ENCODE measurements around the gene GRHPR.

The GRHPR gene

DNA sequence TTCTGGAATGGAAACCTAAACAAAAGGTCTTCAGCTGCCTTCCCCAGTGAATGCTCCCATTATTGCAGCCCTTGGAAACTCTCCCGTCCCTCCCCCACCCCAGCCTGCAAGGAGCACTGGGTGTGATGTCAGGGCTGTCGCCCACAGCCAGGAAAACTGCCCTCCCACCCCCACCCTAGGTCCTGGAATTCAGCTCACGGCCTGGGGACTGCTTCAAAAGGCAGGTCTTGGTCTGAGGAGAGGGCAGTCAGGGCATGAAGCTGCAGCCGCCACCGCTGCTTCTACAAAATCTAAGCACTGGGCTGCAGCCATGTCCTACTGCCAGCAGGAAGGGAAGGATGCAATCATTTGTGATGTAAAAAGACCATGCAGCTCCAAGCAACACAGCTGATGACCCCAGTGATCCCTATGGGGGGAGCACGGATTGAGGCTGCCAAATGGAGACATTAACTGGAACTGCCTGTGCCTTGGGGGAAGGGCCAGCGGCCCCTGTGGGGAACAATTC is 11.4 kb downstream of the GRHPR start:
- no peak for DNase-seq (ENCODE audit: low spot score)
- TF ChIP-seq, protein P1, sequence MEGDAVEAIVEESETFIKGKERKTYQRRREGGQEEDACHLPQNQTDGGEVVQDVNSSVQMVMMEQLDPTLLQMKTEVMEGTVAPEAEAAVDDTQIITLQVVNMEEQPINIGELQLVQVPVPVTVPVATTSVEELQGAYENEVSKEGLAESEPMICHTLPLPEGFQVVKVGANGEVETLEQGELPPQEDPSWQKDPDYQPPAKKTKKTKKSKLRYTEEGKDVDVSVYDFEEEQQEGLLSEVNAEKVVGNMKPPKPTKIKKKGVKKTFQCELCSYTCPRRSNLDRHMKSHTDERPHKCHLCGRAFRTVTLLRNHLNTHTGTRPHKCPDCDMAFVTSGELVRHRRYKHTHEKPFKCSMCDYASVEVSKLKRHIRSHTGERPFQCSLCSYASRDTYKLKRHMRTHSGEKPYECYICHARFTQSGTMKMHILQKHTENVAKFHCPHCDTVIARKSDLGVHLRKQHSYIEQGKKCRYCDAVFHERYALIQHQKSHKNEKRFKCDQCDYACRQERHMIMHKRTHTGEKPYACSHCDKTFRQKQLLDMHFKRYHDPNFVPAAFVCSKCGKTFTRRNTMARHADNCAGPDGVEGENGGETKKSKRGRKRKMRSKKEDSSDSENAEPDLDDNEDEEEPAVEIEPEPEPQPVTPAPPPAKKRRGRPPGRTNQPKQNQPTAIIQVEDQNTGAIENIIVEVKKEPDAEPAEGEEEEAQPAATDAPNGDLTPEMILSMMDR (IDR thresholded peaks at IDR 0.05; ENCODE audit: borderline replicate concordance, control extremely low read depth, extremely low read depth, insufficient read depth, missing control alignments) = no peak
- in situ Hi-C loops (cut with MboI; ENCODE audit: low sequenced_read_pairs, unreplicated experiment) = no loop called here

DNA sequence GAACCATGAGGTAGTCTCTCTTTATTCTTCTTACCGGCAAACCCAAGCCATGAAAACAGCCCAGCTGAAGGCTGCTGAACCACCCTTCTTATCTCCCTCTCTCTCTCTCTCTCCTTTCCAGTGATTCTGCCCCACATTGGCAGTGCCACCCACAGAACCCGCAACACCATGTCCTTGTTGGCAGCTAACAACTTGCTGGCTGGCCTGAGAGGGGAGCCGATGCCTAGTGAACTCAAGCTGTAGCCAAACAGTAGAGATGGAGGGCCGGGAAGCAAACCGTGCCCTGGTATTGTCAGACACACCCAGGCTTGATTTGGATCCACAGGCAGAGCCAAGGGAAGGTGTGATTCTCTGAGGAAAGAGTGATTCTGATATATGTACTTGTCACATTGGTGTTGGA is 14.0 kb downstream of the GRHPR start:
- TF ChIP-seq, protein P1 (IDR thresholded peaks at IDR 0.05; ENCODE audit: borderline replicate concordance, control extremely low read depth, extremely low read depth, insufficient read depth, missing control alignments) = no peak
- in situ Hi-C loops (cut with MboI; ENCODE audit: low sequenced_read_pairs, unreplicated experiment) = no loop called here
- DNase-seq (ENCODE audit: low spot score) = no peak

- TF ChIP-seq, protein P1 (IDR thresholded peaks at IDR 0.05; ENCODE audit: borderline replicate concordance, control extremely low read depth, extremely low read depth, insufficient read depth, missing control alignments) = no peak
- no peak for DNase-seq (ENCODE audit: low spot score)
- in situ Hi-C loops (cut with MboI; ENCODE audit: low sequenced_read_pairs, unreplicated experiment) = no loop called here
These were observed 14.5 kb downstream of the GRHPR start for GRCh38 chr9:37437010-37437409.

DNA sequence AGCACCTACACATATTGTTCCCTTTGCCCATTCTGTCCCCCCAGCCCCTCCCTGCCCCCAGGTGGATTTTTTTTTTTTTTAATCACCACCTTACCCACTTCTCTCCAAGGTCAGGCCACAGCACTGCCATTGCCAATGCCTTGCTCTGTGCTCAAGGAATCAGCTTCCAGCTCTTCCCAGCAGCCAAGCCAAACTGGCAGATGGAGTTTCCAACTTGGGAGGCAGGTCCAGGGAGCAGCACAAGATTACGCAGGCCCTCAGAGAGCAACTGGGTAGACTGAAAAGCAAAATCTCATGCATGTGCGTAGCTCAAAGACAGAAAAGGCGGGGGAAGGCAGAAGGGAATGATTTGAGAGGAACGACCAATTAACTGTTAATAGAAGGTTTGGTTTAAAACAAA is 15.1 kb downstream of the GRHPR start:
- TF ChIP-seq, protein P1 (IDR thresholded peaks at IDR 0.05; ENCODE audit: borderline replicate concordance, control extremely low read depth, extremely low read depth, insufficient read depth, missing control alignments) = no peak
- no peak for DNase-seq (ENCODE audit: low spot score)
- in situ Hi-C loops (cut with MboI; ENCODE audit: low sequenced_read_pairs, unreplicated experiment) = no loop called here

DNA sequence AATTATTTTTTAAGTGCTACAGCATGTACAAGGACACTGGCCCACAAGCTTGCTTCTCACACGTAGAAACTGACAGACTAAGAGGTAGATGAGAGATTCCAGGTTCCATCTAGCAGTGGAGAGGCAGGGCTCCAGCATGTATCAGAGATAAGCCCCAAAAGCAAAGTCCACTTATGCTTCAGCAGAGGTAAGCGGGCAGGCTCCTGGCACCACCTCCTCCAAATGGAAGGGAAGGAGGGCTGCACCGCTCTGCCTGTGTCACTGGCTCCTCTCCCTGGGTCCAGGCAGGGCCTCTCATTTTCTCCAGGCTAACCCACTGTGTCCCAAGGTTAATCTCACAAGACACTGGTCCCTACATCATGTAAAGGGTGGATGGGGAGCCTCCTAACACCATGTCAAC is 15.9 kb downstream of the GRHPR start:
- in situ Hi-C loops (cut with MboI; ENCODE audit: low sequenced_read_pairs, unreplicated experiment) = no loop called here
- TF ChIP-seq, protein P1 (IDR thresholded peaks at IDR 0.05; ENCODE audit: borderline replicate concordance, control extremely low read depth, extremely low read depth, insufficient read depth, missing control alignments) = no peak
- no peak for DNase-seq (ENCODE audit: low spot score)

DNA sequence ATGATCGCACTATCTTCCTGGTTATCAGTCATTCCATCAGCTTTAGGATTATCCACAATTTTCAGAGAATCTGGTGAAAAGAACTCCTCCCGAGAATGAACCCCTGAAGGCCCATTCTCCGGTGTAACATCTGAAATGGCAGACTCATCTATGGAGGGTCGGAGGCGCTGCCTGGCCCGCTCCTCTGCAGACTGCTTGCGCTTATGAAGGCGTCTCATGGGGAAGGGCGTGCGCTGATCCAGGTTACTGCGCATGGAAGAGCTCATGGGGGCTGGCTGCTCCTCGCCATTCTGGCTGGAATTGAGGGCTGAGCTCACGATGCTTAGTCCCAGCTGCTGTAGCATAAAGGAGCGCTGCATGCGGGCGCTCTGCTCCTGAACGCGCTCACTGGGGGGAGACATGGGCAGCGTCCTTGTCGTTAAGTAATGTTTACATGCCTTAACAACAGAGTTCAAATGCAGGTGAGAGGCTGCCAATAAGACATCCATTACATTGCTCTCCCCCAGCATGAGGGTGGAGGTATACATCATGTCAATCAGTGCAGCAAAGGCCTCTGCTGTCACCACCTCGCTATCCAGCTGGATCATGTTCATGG is 19.4 kb downstream of the GRHPR start:
- in situ Hi-C loops (cut with MboI; ENCODE audit: low sequenced_read_pairs, unreplicated experiment) = no loop called here

More for the DNA sequence above, 19.4 kb downstream of the GRHPR start:
- TF ChIP-seq, protein P1 (IDR thresholded peaks at IDR 0.05; ENCODE audit: borderline replicate concordance, control extremely low read depth, extremely low read depth, insufficient read depth, missing control alignments) = no peak
- no peak for DNase-seq (ENCODE audit: low spot score)
